Large intestine (tissue), 3 donors: ENCODE data around the gene HSD17B2. TPM values are rescaled to one million over a fixed set of nuclear protein-coding genes. Genes with fewer than 3 reads are reported as not detected.
A peak's percentile ranks its signal among the peaks of the same experiment; 100 is the strongest.
"Not testable (repeated sequence)": the region's sequence is repeated elsewhere in the genome, so short reads cannot be mapped to it uniquely, and the experiment has no call there.

Experiments
- DNase-seq, 2 donors: peaks; one replicate each; pipeline versions ENCODE4 v3.0.0 to v3.0.0-alpha.2; 2013
- H3K27ac ChIP-seq: one replicate; pipeline ENCODE4 v1.5.1; 2013; ENCODE audit warnings: low read length
- H3K27me3 ChIP-seq: 2 replicates; pipeline ENCODE4 v1.6.1; 2013; ENCODE audit warnings: low read length; ENCODE audit not compliant: control insufficient read depth, insufficient read depth
- H3K36me3 ChIP-seq: 2 replicates; pipeline ENCODE4 v1.6.1; 2013; ENCODE audit warnings: low read length; ENCODE audit not compliant: control insufficient read depth, insufficient read depth
- H3K4me1 ChIP-seq: one replicate; pipeline ENCODE4 v1.6.1; 2013; ENCODE audit warnings: low read length; ENCODE audit not compliant: control insufficient read depth, insufficient read depth
- H3K4me3 ChIP-seq: one replicate; pipeline ENCODE4 v1.5.1; 2013; ENCODE audit warnings: low read length
- H3K9me3 ChIP-seq: one replicate; pipeline ENCODE4 v1.6.1; 2013; ENCODE audit warnings: mild to moderate bottlenecking, low read depth, low read length, moderate library complexity; ENCODE audit not compliant: control insufficient read depth
- WGBS: methylation state at CpG from one replicate; pipeline ENCODE4 v1.1.5; 2013; ENCODE audit warnings: low lambda C conversion rate; ENCODE audit not compliant: insufficient coverage; 5-methylcytosine and 5-hydroxymethylcytosine counted together
- polyA plus RNA-seq: library from polyadenylated mRNA; unstranded; fragments of 120-200 nt; gene quantifications from one replicate; pipeline ENCODE4 v1.2.1, GENCODE V29; 2013

Gene HSD17B2
- polyA plus RNA-seq, 1 donor = 69.5 TPM

GRCh38 chr16:82004601-82005000 lies 30.5 kb upstream of the HSD17B2 start:
- Histone ChIP-seq H3K27me3 (no peaks in the 10 kb centered on the region), H3K4me3 (no peak overlapping the region), H3K36me3 (peaks cover 31% of the 10 kb centered on the region), H3K9me3 (no peaks in the 10 kb centered on the region), H3K4me1 (peaks cover 13% of the 10 kb centered on the region), H3K27ac (peak overlapping the region; percentile 48)
- WGBS = 100% methylated on average over 1 of the region's 5 CpGs
- DNase-seq = no peak

GRCh38 chr16:82005027-82005830 lies 29.8 kb upstream of the HSD17B2 start:
- no CpG with 5 or more reads among the region's 6 CpGs for WGBS
- DNase-seq = no peak
- H3K4me1 ChIP-seq = peaks cover 13% of the 10 kb centered on the region
- no peaks in the 10 kb centered on the region for H3K27me3 ChIP-seq
- no peaks in the 10 kb centered on the region for H3K9me3 ChIP-seq
- H3K27ac ChIP-seq = peak overlapping the region; percentile 48
- H3K36me3 ChIP-seq = peaks cover 25% of the 10 kb centered on the region
- H3K4me3 ChIP-seq = no peak overlapping the region

GRCh38 chr16:82006036-82006435 lies 29.0 kb upstream of the HSD17B2 start:
- no peaks in the 10 kb centered on the region for H3K9me3 ChIP-seq
- peaks cover 13% of the 10 kb centered on the region for H3K4me1 ChIP-seq
- no peaks in the 10 kb centered on the region for H3K27me3 ChIP-seq
- no peak overlapping the region for H3K4me3 ChIP-seq
- 39% methylated on average over 4 of the region's 5 CpGs for WGBS
- DNase-seq = peak; percentile 46 to 76
- H3K36me3 ChIP-seq = peaks cover 24% of the 10 kb centered on the region
- peak overlapping the region; percentile 48 for H3K27ac ChIP-seq

- no peak overlapping the region for H3K4me3 ChIP-seq
- 20% methylated on average over 1 of the region's 2 CpGs for WGBS
- DNase-seq = no peak
- H3K36me3 ChIP-seq = peaks cover 20% of the 10 kb centered on the region
- peaks cover 13% of the 10 kb centered on the region for H3K4me1 ChIP-seq
- no peaks in the 10 kb centered on the region for H3K9me3 ChIP-seq
- peak overlapping the region; percentile 31 for H3K27ac ChIP-seq
- no peaks in the 10 kb centered on the region for H3K27me3 ChIP-seq
Measured at GRCh38 chr16:82007189-82007588, 27.9 kb upstream of the HSD17B2 start.

- H3K36me3 ChIP-seq = peaks cover 10% of the 10 kb centered on the region
- H3K27ac ChIP-seq = no peak overlapping the region
- 100% methylated on average over 1 of the region's 9 CpGs for WGBS
- H3K4me3 ChIP-seq = no peak overlapping the region
- peaks cover 13% of the 10 kb centered on the region for H3K4me1 ChIP-seq
- H3K27me3 ChIP-seq = no peaks in the 10 kb centered on the region
- no peaks in the 10 kb centered on the region for H3K9me3 ChIP-seq
- no peak for DNase-seq
Measured at GRCh38 chr16:82008957-82009592, 26.0 kb upstream of the HSD17B2 start.

- not testable (repeated sequence) for DNase-seq, H3K36me3 ChIP-seq, H3K9me3 ChIP-seq, H3K4me3 ChIP-seq, H3K27me3 ChIP-seq
- H3K4me1 ChIP-seq = peaks cover 13% of the 10 kb centered on the region
- H3K27ac ChIP-seq = peak overlapping the region; percentile 54
- WGBS = no CpG with 5 or more reads among the region's 4 CpGs
Measured at GRCh38 chr16:82009789-82010188, 25.3 kb upstream of the HSD17B2 start.

GRCh38 chr16:82010649-82011048 lies 24.4 kb upstream of the HSD17B2 start:
- peak overlapping the region; percentile 63 for H3K4me3 ChIP-seq

GRCh38 chr16:82011199-82011641 lies 23.8 kb upstream of the HSD17B2 start, which contains the start of gene SDR42E1:
TSS of gene SDR42E1 (minus strand) at chr16:82011470. CDS start at chr16:82000858, 10,612 bp downstream.
- H3K4me1 ChIP-seq = peaks cover 6% of the 10 kb centered on the region
- no peaks in the 10 kb centered on the region for H3K9me3 ChIP-seq
- H3K27me3 ChIP-seq = no peaks in the 10 kb centered on the region
- peak within 1 kb of the TSS; percentile 63 for H3K4me3 ChIP-seq
- peak; percentile 79 to 93 for DNase-seq
- peaks cover 5% of the 10 kb centered on the region for H3K36me3 ChIP-seq
- H3K27ac ChIP-seq = peak within 1 kb of the TSS; percentile 54
- WGBS = no CpG with 5 or more reads among the region's 32 CpGs

More at GRCh38 chr16:82010649-82011048, 24.4 kb upstream of the HSD17B2 start:
- Histone ChIP-seq H3K9me3 (no peaks in the 10 kb centered on the region), H3K27ac (peak overlapping the region; percentile 54), H3K36me3 (peaks cover 5% of the 10 kb centered on the region), H3K4me1 (peaks cover 6% of the 10 kb centered on the region), H3K27me3 (no peaks in the 10 kb centered on the region)
- no peak for DNase-seq
- WGBS = 82% methylated on average over 3 of the region's 8 CpGs

- Histone ChIP-seq H3K36me3 (peaks cover 2% of the 10 kb centered on the region), H3K4me1 (no peaks in the 10 kb centered on the region), H3K27ac (no peak overlapping the region), H3K4me3 (no peak overlapping the region), H3K27me3 (no peaks in the 10 kb centered on the region), H3K9me3 (no peaks in the 10 kb centered on the region)
- 80% methylated on average over 1 of the region's 2 CpGs for WGBS
- DNase-seq = no peak
Measured at GRCh38 chr16:82013139-82013538, 21.9 kb upstream of the HSD17B2 start.

- Histone ChIP-seq H3K4me3 (no peak overlapping the region), H3K4me1 (no peaks in the 10 kb centered on the region), H3K27me3 (no peaks in the 10 kb centered on the region), H3K27ac (no peak overlapping the region), H3K9me3 (no peaks in the 10 kb centered on the region), H3K36me3 (no peaks in the 10 kb centered on the region)
- 40% methylated on average over 2 of the region's 7 CpGs for WGBS
- DNase-seq = peak in 1 of 2 donors; percentile 77
Measured at GRCh38 chr16:82016263-82016662, 18.8 kb upstream of the HSD17B2 start.
